ENCODE measurements around the gene FAM135A. TPM values are rescaled to one million over a fixed set of nuclear protein-coding genes. Genes with fewer than 3 reads are reported as not detected.

Gene FAM135A
- total and polyA plus RNA-seq, 9 of the 15 experiments (the other 6 are each of a cell fraction or from before 2014, with no cell fraction given) = 7.4 to 32.9 (median 19.2) TPM

- no peaks in the 10 kb centered on the region for H3K27me3 ChIP-seq (ENCODE audit: control insufficient read depth in 2 of 2, insufficient read depth in 2 of 2, low read length in 2 of 2)
- H3K79me2 ChIP-seq (ENCODE audit: control insufficient read depth, insufficient read depth, low read length) = peaks cover 53% of the 10 kb centered on the region
- peaks cover 22% of the 10 kb centered on the region; the same call in 2 of the 3 replicates for H3K36me3 ChIP-seq (ENCODE audit: control insufficient read depth, insufficient read depth, low read length)
- peak overlapping the region; percentile 58 for H3K4me3 ChIP-seq
- H3K9me1 ChIP-seq (ENCODE audit: control insufficient read depth, insufficient read depth, low read length) = peaks cover 3% of the 10 kb centered on the region
- no peak overlapping the region for H2AFZ ChIP-seq (ENCODE audit: low read depth, low read length)
- BruUV-seq (replicated peaks) = no TSS peak
- peaks cover 2 to 16% of the 10 kb centered on the region in 2 experiments; a peak in 4 of 5 replicates for H3K4me1 ChIP-seq (replicated peaks in 1 of 2; ENCODE audit: control insufficient read depth in 2 of 2, insufficient read depth in 2 of 2, low read length in 2 of 2)
- peaks cover 16% of the 10 kb centered on the region; the same call in 1 of the 2 replicates for H4K20me1 ChIP-seq (replicated peaks; ENCODE audit: control insufficient read depth, insufficient read depth, low read length)
- no peak for FAIRE-seq
- H3K9me3 ChIP-seq (replicated peaks; ENCODE audit: control insufficient read depth, insufficient read depth, low read depth, low read length) = peaks cover 2% of the 10 kb centered on the region; the same call in 1 of the 2 replicates
- in situ Hi-C loops (cut with MboI) = no loop called here
- peak in 1 of 4 experiments; percentile 39 for DNase-seq (ENCODE audit: extremely low read depth in 1 of 4, low spot score in 3 of 4)
- peak overlapping the region in 1 of 2 experiments; percentile 96; a peak in 3 of 4 replicates for H3K9ac ChIP-seq (ENCODE audit: insufficient read depth in 1 of 2, low read depth in 2 of 2, low read length in 2 of 2)
- POLR2A ChIA-PET = interaction anchor here (1.3 to 2.2 kb wide), 3 partner anchors 17 to 69 kb away, joined by 3 to 11 read pairs (median 8); no protein-coding TSS in a partner anchor
- WGBS (ENCODE audit: insufficient coverage, low coverage, missing lambda C conversion rate) = 5% methylated on average over 1 of the region's 1 CpG
- peak overlapping the region; percentile 94 for H3K27ac ChIP-seq (ENCODE audit: extremely low read depth, low read depth, low read length)
- intact Hi-C loops (cut with micrococcal nuclease) = loop anchor here (5.0 to 10.0 kb wide), 3 partner anchors 169 to 1739 kb away; partner anchors contain the start of genes SDHAF4 and SMAP1
- CTCF ChIA-PET (ENCODE audit: low intra/inter-chr PET ratio) = no interaction called here
- peak; percentile 12 for ATAC-seq
- peak overlapping the region; percentile 92 for H3K4me2 ChIP-seq (ENCODE audit: insufficient read depth, low read length)
- TF ChIP-seq RERE (CRISPR knock-in tag; IDR thresholded peaks at IDR 0.05; ENCODE audit: borderline replicate concordance) (no peak), POLR2AphosphoS5 (IDR thresholded peaks at IDR 0.05; ENCODE audit: control insufficient read depth, insufficient read depth, low read depth, low read length) (peak; percentile 33; the same call in 1 of the 2 replicates), LEF1 (IDR thresholded peaks at IDR 0.05) (no peak), RBM22 (IDR thresholded peaks at IDR 0.05; ENCODE audit: low read depth, low read length, poor library complexity, severe bottlenecking) (peak; percentile 87), ZNF133 (CRISPR knock-in tag; IDR thresholded peaks at IDR 0.05) (no peak), ZNF707 (CRISPR knock-in tag; conservative IDR thresholded peaks at IDR 0.05) (no peak), KDM5B (IDR thresholded peaks at IDR 0.05; ENCODE audit: insufficient replicate concordance, low read depth, low read length) (peak; percentile 55), ZNF830 (CRISPR knock-in tag; IDR thresholded peaks at IDR 0.05) (no peak), THRB (CRISPR knock-in tag; conservative IDR thresholded peaks at IDR 0.05) (no peak), HDAC3 (IDR thresholded peaks at IDR 0.05; ENCODE audit: borderline replicate concordance, partially characterized antibody) (peak; percentile 14), ETV1 (tag; conservative IDR thresholded peaks at IDR 0.05; ENCODE audit: low read depth) (0 out of 2 replicates have a peak, but pooled peaks have one; percentile 5), RBFOX2 (IDR thresholded peaks at IDR 0.05; ENCODE audit: low read depth, low read length) (peak; percentile 66), NONO (IDR thresholded peaks at IDR 0.05; ENCODE audit: low read depth in 2 of 2, low read length in 1 of 2) (peak in 1 of 2 experiments; percentile 38; a peak in 1 of 4 replicates), SPI1 (IDR thresholded peaks at IDR 0.05; ENCODE audit: borderline replicate concordance, low read depth, low read length) (peak; percentile 84), EZH2 (IDR thresholded peaks at IDR 0.05; ENCODE audit: borderline replicate concordance, low read depth, low read length) (no peak)
These were observed 17.1 kb upstream of the FAM135A start for GRCh38 chr6:70396163-70396562.
